Endothelial cell of umbilical vein (primary cell): ENCODE results near the gene GANAB. TPM values are rescaled to one million over a fixed set of nuclear protein-coding genes. Genes with fewer than 3 reads are reported as not detected.
A peak's percentile ranks its signal among the peaks of the same experiment; 100 is the strongest.

Experiments
- BruUV-seq: library from RNA; stranded (reverse); fragments of 400-500 nt; replicated peaks from 2 replicates; lab custom pipeline; 2021; lab: Mats Ljungman, UMichigan
- CTCF ChIA-PET: fragments of 300-600, 350-600 bp; sonication (Branson Sonifier 250); formaldehyde crosslinking; loops from one replicate; lab custom pipeline; 2021; ENCODE audit warnings: antibody characterized with exemption, inconsistent platforms; lab: Charles Lee
- POLR2A ChIA-PET: fragments of 300-600, 350-600 bp; sonication (Branson Sonifier 250); formaldehyde crosslinking; loops from one replicate; lab custom pipeline; 2021; ENCODE audit warnings: antibody characterized with exemption, inconsistent platforms; lab: Charles Lee
- DNase-seq: peaks from one replicate; pipeline ENCODE4 v3.0.0-alpha.2; 2011; ENCODE audit warnings: low read depth, low spot score
- FAIRE-seq: peaks from 2 replicates; lab custom pipeline; 2011; peaks lifted over from hg19 to GRCh38; lab: Jason Lieb, UNC
- H2AFZ ChIP-seq: 2 replicates; pipeline ENCODE4 v1.6.0; 2012; ENCODE audit warnings: low read depth, low read length, control low read depth, inconsistent platforms
- H3K27ac ChIP-seq: 2 replicates; pipeline ENCODE4 v1.5.1; 2011; ENCODE audit warnings: low read depth, mild to moderate bottlenecking, control low read depth, low read length, moderate library complexity; ENCODE audit not compliant: insufficient read depth
- H3K27me3 ChIP-seq, 2 experiments: 2 replicates each; pipeline versions ENCODE4 v1.6.0 to v1.6.1; 2011; ENCODE audit warnings: low read length in 2 of 2, mixed read lengths in 1 of 2; ENCODE audit not compliant: control insufficient read depth in 2 of 2, insufficient read depth in 2 of 2
- H3K36me3 ChIP-seq, 2 experiments: 2 replicates in 1 of 2; 3 replicates in 1 of 2; pipeline ENCODE4 v1.5.1; 2011; ENCODE audit warnings: low read length in 2 of 2, mild to moderate bottlenecking in 1 of 2, moderate library complexity in 1 of 2; ENCODE audit not compliant: control insufficient read depth in 2 of 2, insufficient read depth in 2 of 2; ENCODE audit errors: extremely low read depth in 1 of 2
- H3K4me1 ChIP-seq: 3 replicates; pipeline ENCODE4 v1.5.1; 2011; ENCODE audit warnings: mild to moderate bottlenecking, low read length; ENCODE audit not compliant: control insufficient read depth, insufficient read depth; ENCODE audit errors: extremely low read depth
- H3K4me2 ChIP-seq: 2 replicates; pipeline ENCODE4 v1.6.1; 2011; ENCODE audit warnings: low read length, control low read depth, mixed read lengths; ENCODE audit not compliant: insufficient read depth
- H3K4me3 ChIP-seq, 3 experiments: fragments of 200-600 bp in 1 of 3; sonication (generic), shearing (Covaris generic) in 1 of 3; replicated peaks in 1 of 3; 2 replicates each; pipeline ENCODE4 v1.5.1; 2011 to 2016; ENCODE audit warnings: control low read depth in 3 of 3, low read length in 3 of 3, mild to moderate bottlenecking in 2 of 3, inconsistent platforms in 1 of 3, low read depth in 1 of 3, moderate library complexity in 1 of 3; ENCODE audit not compliant: insufficient read depth in 1 of 3
- H3K79me2 ChIP-seq: 2 replicates; pipeline ENCODE4 v1.6.0; 2012; ENCODE audit warnings: low read length, inconsistent platforms; ENCODE audit not compliant: control insufficient read depth, insufficient read depth
- H3K9ac ChIP-seq: replicated peaks from 2 replicates; pipeline ENCODE3; 2011; ENCODE audit warnings: low read length, control low read depth; ENCODE audit not compliant: insufficient read depth; ENCODE audit errors: extremely low read depth
- H3K9me1 ChIP-seq: replicated peaks from 3 replicates; pipeline ENCODE4 v1.6.0; 2011; ENCODE audit warnings: mild to moderate bottlenecking, low read length; ENCODE audit not compliant: control insufficient read depth, insufficient read depth; ENCODE audit errors: extremely low read depth
- H3K9me3 ChIP-seq: replicated peaks from 2 replicates; pipeline ENCODE4 v1.5.1; 2012; ENCODE audit warnings: low read length, inconsistent platforms; ENCODE audit not compliant: control insufficient read depth, insufficient read depth
- H4K20me1 ChIP-seq: replicated peaks from 2 replicates; pipeline ENCODE3; 2011; ENCODE audit warnings: mild to moderate bottlenecking, low read length; ENCODE audit not compliant: control insufficient read depth, insufficient read depth; ENCODE audit errors: extremely low read depth
- JUN ChIP-seq: IDR thresholded peaks from 2 replicates; pipeline ENCODE4 v1.6.1; 2011; ENCODE audit warnings: borderline replicate concordance, low read depth; ENCODE audit not compliant: insufficient read length, insufficient read depth
- POLR2A ChIP-seq: IDR thresholded peaks from 2 replicates; pipeline ENCODE4 v1.6.1; 2012; ENCODE audit warnings: low read depth, mild to moderate bottlenecking, control low read depth, low read length
- POLR2AphosphoS5 ChIP-seq: IDR thresholded peaks from 2 replicates; pipeline ENCODE4 v1.6.1; 2012; ENCODE audit warnings: low read depth, mild to moderate bottlenecking, control low read depth, low read length, moderate library complexity; ENCODE audit not compliant: insufficient read depth
- dilution Hi-C: fragments of 300-500 bp; cut with MboI; formaldehyde crosslinking; loops from one replicate; pipeline ENCODE4 v1.15.0; 2019; ENCODE audit warnings: low sequenced_read_pairs; ENCODE audit not compliant: extremely low pct_ligation_motif_present
- intact Hi-C: fragments of 100-400 bp; cut with micrococcal nuclease; formaldehyde crosslinking; loops from one replicate; pipeline ENCODE4 v1.10.0; 2022
- polyA plus RNA-seq, 4 experiments: library from polyadenylated mRNA; depleted of rRNA in 3 of 4; stranded (reverse) in 3 of 4; unstranded in 1 of 4; fragments of >200 nt; gene quantifications; 2 replicates each; pipeline versions ENCODE4 v1.2.1 to v1.2.3, GENCODE V29; 2011 to 2012; ENCODE audit warnings: missing spikeins in 1 of 4
- total RNA-seq: library from RNA; stranded (reverse); gene quantifications from 2 replicates; pipeline ENCODE4 v1.2.3, GENCODE V29; 2021
- TF ChIP-seq, protein P1 (sequence below), 2 donors: IDR thresholded peaks; 1 replicate in 1 of 2; 2 replicates in 1 of 2; pipeline ENCODE4 v1.5.1; 2011; ENCODE audit warnings: low read length in 2 of 2, mild to moderate bottlenecking in 2 of 2, moderate library complexity in 2 of 2, control low read depth in 1 of 2, inconsistent platforms in 1 of 2, low read depth in 1 of 2; ENCODE audit not compliant: insufficient read depth in 1 of 2; ENCODE audit errors: extremely low read depth in 1 of 2
- TF ChIP-seq, protein P2 (sequence below): IDR thresholded peaks from 2 replicates; pipeline ENCODE4 v1.6.1; 2011; ENCODE audit not compliant: insufficient read depth, insufficient read length

Gene GANAB
- total and polyA plus RNA-seq, 2 donors (not counting 3 experiments of a cell fraction or from before 2014, with no cell fraction given), result 389 to 455 TPM

GRCh38 chr11:62677714-62678113, 31.3 kb upstream of the GANAB start:
- Histone ChIP-seq H2AFZ (no peak overlapping the region), H3K79me2 (peaks cover 23% of the 10 kb centered on the region), H3K4me2 (peak overlapping the region; percentile 71), H3K9ac (no peak overlapping the region), H3K36me3 (peaks cover 0 to 17% of the 10 kb centered on the region in 2 experiments), H3K27me3 (no peaks in the 10 kb centered on the region), H3K4me3 (peak overlapping the region in 1 of 3 experiments; percentile 76), H4K20me1 (no peaks in the 10 kb centered on the region), H3K9me1 (no peaks in the 10 kb centered on the region), H3K9me3 (no peaks in the 10 kb centered on the region), H3K4me1 (peaks cover 11% of the 10 kb centered on the region), H3K27ac (no peak overlapping the region)
- POLR2A ChIA-PET, result interaction anchor here (1.3 kb wide), 1 partner anchor 13 kb away, joined by 9 read pairs; the partner anchor contains the start of genes C11orf98 and CSKMT
- no peak for FAIRE-seq
- intact Hi-C loops, result loop anchor here (2.0 kb wide), 1 partner anchor 13 kb away; the partner anchor contains the start of genes C11orf98 and CSKMT
- dilution Hi-C loops, result no loop called here
- TF ChIP-seq POLR2A, result no peak
- no peak for TF ChIP-seq JUN
- no peak for TF ChIP-seq POLR2AphosphoS5
- TF ChIP-seq, protein P1, sequence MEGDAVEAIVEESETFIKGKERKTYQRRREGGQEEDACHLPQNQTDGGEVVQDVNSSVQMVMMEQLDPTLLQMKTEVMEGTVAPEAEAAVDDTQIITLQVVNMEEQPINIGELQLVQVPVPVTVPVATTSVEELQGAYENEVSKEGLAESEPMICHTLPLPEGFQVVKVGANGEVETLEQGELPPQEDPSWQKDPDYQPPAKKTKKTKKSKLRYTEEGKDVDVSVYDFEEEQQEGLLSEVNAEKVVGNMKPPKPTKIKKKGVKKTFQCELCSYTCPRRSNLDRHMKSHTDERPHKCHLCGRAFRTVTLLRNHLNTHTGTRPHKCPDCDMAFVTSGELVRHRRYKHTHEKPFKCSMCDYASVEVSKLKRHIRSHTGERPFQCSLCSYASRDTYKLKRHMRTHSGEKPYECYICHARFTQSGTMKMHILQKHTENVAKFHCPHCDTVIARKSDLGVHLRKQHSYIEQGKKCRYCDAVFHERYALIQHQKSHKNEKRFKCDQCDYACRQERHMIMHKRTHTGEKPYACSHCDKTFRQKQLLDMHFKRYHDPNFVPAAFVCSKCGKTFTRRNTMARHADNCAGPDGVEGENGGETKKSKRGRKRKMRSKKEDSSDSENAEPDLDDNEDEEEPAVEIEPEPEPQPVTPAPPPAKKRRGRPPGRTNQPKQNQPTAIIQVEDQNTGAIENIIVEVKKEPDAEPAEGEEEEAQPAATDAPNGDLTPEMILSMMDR (IDR thresholded peaks at IDR 0.05; ENCODE audit: extremely low read depth in 1 of 2, insufficient read depth in 1 of 2, low read depth in 1 of 2, low read length in 2 of 2), result no peak
- BruUV-seq, result no TSS peak
- CTCF ChIA-PET, result no interaction called here
- no peak for DNase-seq

DNA sequence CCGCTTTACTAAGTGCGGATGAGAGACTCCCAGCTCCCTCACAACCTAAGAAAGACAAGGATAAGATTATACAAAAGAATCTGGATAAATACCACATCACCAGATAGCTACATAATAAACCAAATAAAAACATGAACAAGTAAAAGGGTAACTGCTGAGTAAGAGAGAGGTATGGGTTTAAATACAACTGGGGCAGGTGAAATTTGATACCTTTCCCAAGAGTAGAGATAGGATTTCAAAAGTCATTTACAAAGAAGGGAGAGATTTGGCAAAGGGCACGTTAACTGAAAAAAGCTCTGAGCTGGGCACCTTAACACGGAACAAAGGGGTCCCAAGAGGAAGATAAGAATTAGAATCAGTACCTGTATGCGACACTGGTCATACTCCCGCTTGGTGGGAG, 30.7 kb upstream of the GANAB start:
- FAIRE-seq, result no peak

More for the DNA sequence above, 30.7 kb upstream of the GANAB start:
- intact Hi-C loops (no loop called here), dilution Hi-C loops (no loop called here)
- DNase-seq, result no peak
- no TSS peak for BruUV-seq
- peaks cover 24% of the 10 kb centered on the region for H3K79me2 ChIP-seq
- H3K9ac ChIP-seq, result no peak overlapping the region
- no peaks in the 10 kb centered on the region for H3K9me3 ChIP-seq
- H4K20me1 ChIP-seq, result no peaks in the 10 kb centered on the region
- ChIA-PET CTCF (interaction anchor here (1.3 kb wide), 1 partner anchor 10 kb away, joined by 3 read pairs; no protein-coding TSS in a partner anchor), POLR2A (interaction anchor here (1.3 kb wide), 1 partner anchor 12 kb away, joined by 9 read pairs; the partner anchor contains the start of genes C11orf98 and CSKMT)
- H2AFZ ChIP-seq, result no peak overlapping the region
- H3K36me3 ChIP-seq, result peaks cover 0 to 17% of the 10 kb centered on the region in 2 experiments
- peaks cover 11% of the 10 kb centered on the region for H3K4me1 ChIP-seq
- no peaks in the 10 kb centered on the region for H3K27me3 ChIP-seq
- TF ChIP-seq POLR2AphosphoS5, result no peak
- TF ChIP-seq, protein P2, sequence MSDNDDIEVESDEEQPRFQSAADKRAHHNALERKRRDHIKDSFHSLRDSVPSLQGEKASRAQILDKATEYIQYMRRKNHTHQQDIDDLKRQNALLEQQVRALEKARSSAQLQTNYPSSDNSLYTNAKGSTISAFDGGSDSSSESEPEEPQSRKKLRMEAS, result no peak
- H3K9me1 ChIP-seq, result no peaks in the 10 kb centered on the region
- no peak overlapping the region for H3K4me3 ChIP-seq
- no peak overlapping the region for H3K27ac ChIP-seq
- H3K4me2 ChIP-seq, result no peak overlapping the region
